Skeletal muscle tissue (tissue), 2 donors: ENCODE data around the gene SIKE1. TPM values are rescaled to one million over a fixed set of nuclear protein-coding genes. Genes with fewer than 3 reads are reported as not detected.

Experiments used
- small RNA-seq: library from RNA; depleted of rRNA; stranded (forward); fragments of <200 nt; gene quantifications from one replicate; pipeline ENCODE3, GENCODE V24; 2014
- total RNA-seq: library from RNA; depleted of rRNA; stranded (reverse); fragments of >200 nt; gene quantifications from one replicate; pipeline ENCODE4 v1.2.3, GENCODE V29; 2014

Gene SIKE1
- total RNA-seq, 1 donor from 2014 or later, result 27.7 TPM

Small RNAs within 50 kb of the gene (small RNA-seq; reads per million reads assigned to genes)
- 0.19 reads per million for gene RNY1P13

Other genes with a start within 250 kb of the SIKE1 start
- gene BCAS2, start 199.1 kb downstream of the SIKE1 start, total RNA-seq, result 11.0 TPM
- gene DENND2C, start 110.6 kb downstream of the SIKE1 start, total RNA-seq, result 7.8 TPM
- gene AMPD1, start 85.1 kb downstream of the SIKE1 start, total RNA-seq, result 40.7 TPM
- 31.8 TPM for gene NRAS, start 63.9 kb downstream of the SIKE1 start, total RNA-seq
- 657 TPM for gene CSDE1, start 22.7 kb downstream of the SIKE1 start, total RNA-seq
- gene SYCP1, start 74.2 kb upstream of the SIKE1 start, total RNA-seq, result not detected
- not detected for gene TSHB, start 249.1 kb upstream of the SIKE1 start, total RNA-seq